GM12878 (cell line): Measurements from ENCODE around the gene OCA2. TPM values are rescaled to one million over a fixed set of nuclear protein-coding genes. Genes with fewer than 3 reads are reported as not detected.

Experiments
- ATAC-seq: fragments of 200-7000 bp; cut with Tn5 transposase; 3 replicates; pipeline ENCODE4 v1.9.1; 2020; ENCODE audit warnings: mild to moderate bottlenecking, moderate library complexity
- BruUV-seq: library from RNA; stranded (reverse); fragments of 400-500 nt; replicated peaks from 2 replicates; lab custom pipeline; 2021; lab: Mats Ljungman, UMichigan
- CTCF ChIA-PET: fragments of 300-600 bp; sonication (Branson Sonifier 250); formaldehyde crosslinking; extraction: SDS; loops from one replicate; lab custom pipeline; 2021; ENCODE audit warnings: inconsistent platforms; lab: Yijun Ruan, JAX
- POLR2A ChIA-PET: fragments of 350-600 bp; formaldehyde crosslinking; extraction: SDS; loops from one replicate; lab custom pipeline; 2021; ENCODE audit warnings: inconsistent platforms; lab: Charles Lee
- RAD21 ChIA-PET: fragments of 300-600 bp; sonication (Branson Sonifier 250); formaldehyde crosslinking; loops from one replicate; lab custom pipeline; 2023; ENCODE audit warnings: antibody characterized with exemption; ENCODE audit not compliant: unreplicated experiment; lab: Charles Lee
- SMC1A ChIA-PET: fragments of 300-600 bp; sonication (Branson Sonifier 250); formaldehyde crosslinking; loops from one replicate; lab custom pipeline; 2023; ENCODE audit not compliant: unreplicated experiment, uncharacterized antibody; lab: Charles Lee
- DNase-seq: peaks from one replicate; pipeline ENCODE4 v3.0.0-alpha.2; 2011; ENCODE audit warnings: low read depth, low spot score
- FAIRE-seq: peaks from 3 replicates; lab custom pipeline; 2011; peaks lifted over from hg19 to GRCh38; lab: Jason Lieb, UNC
- H2AFZ ChIP-seq: 2 replicates; pipeline ENCODE4 v1.6.0; 2011; ENCODE audit warnings: low read depth, low read length, control low read depth; ENCODE audit not compliant: control insufficient read depth
- H3K27ac ChIP-seq: 2 replicates; pipeline ENCODE4 v1.5.1; 2011; ENCODE audit warnings: control low read depth; ENCODE audit not compliant: control insufficient read depth, insufficient read depth
- H3K27me3 ChIP-seq, 2 experiments: replicated peaks in 1 of 2; 2 replicates each; pipeline versions ENCODE4 v1.6.0 to v1.6.1; 2011; ENCODE audit warnings: low read length in 1 of 2; ENCODE audit not compliant: control insufficient read depth in 2 of 2, insufficient read depth in 2 of 2
- H3K36me3 ChIP-seq, 2 experiments: 2 replicates each; pipeline ENCODE4 v1.5.1; 2011; ENCODE audit warnings: low read length in 1 of 2; ENCODE audit not compliant: control insufficient read depth in 2 of 2, insufficient read depth in 2 of 2
- H3K4me1 ChIP-seq: 2 replicates; pipeline ENCODE4 v1.6.1; 2011; ENCODE audit warnings: mild to moderate bottlenecking, low read length, moderate library complexity, mixed read lengths; ENCODE audit not compliant: control insufficient read depth, insufficient read depth
- H3K4me2 ChIP-seq: 2 replicates; pipeline ENCODE4 v1.6.0; 2011; ENCODE audit warnings: control low read depth; ENCODE audit not compliant: control insufficient read depth, insufficient read depth
- H3K4me3 ChIP-seq: fragments of 200-600 bp; sonication (generic); 2 replicates; pipeline ENCODE4 v1.5.1; 2016
- H3K79me2 ChIP-seq: 2 replicates; pipeline ENCODE4 v1.6.0; 2011; ENCODE audit warnings: low read length; ENCODE audit not compliant: control insufficient read depth, insufficient read depth
- H3K9ac ChIP-seq: 2 replicates; pipeline ENCODE4 v1.8.0; 2011; ENCODE audit warnings: low read length, control low read depth, mixed read lengths; ENCODE audit not compliant: control insufficient read depth, insufficient read depth
- H3K9me3 ChIP-seq: replicated peaks from 3 replicates; pipeline ENCODE4 v1.5.1; 2011; ENCODE audit warnings: mild to moderate bottlenecking, low read length; ENCODE audit not compliant: control insufficient read depth, insufficient read depth
- H4K20me1 ChIP-seq: 2 replicates; pipeline ENCODE4 v1.6.0; 2011; ENCODE audit not compliant: control insufficient read depth, insufficient read depth
- CTCF ChIP-seq, 3 experiments: IDR thresholded peaks in 2 of 3; conservative IDR thresholded peaks in 1 of 3; 2 replicates each; pipeline ENCODE4 v1.5.1; 2011; ENCODE audit warnings: low read depth in 3 of 3, low read length in 3 of 3, mild to moderate bottlenecking in 3 of 3, control low read depth in 2 of 3, moderate library complexity in 2 of 3, inconsistent platforms in 1 of 3, mixed read lengths in 1 of 3; ENCODE audit not compliant: control insufficient read depth in 2 of 3, insufficient read depth in 1 of 3; ENCODE audit errors: extremely low read depth in 1 of 3
- FOXK2 ChIP-seq: fragments of 450-650 bp; IDR thresholded peaks from 2 replicates; pipeline ENCODE4 v1.6.1; 2017; ENCODE audit warnings: mild to moderate bottlenecking, moderate library complexity
- IRF3 ChIP-seq: fragments of 450-650 bp; IDR thresholded peaks from 2 replicates; pipeline ENCODE4 v1.6.1; 2014; ENCODE audit warnings: mild to moderate bottlenecking
- KDM1A ChIP-seq: fragments of 200-600 bp; sonication (generic); IDR thresholded peaks from 2 replicates; pipeline ENCODE4 v1.6.1; 2016; ENCODE audit warnings: borderline replicate concordance
- RELB ChIP-seq: fragments of 450-650 bp; IDR thresholded peaks from 2 replicates; pipeline ENCODE4 v1.6.1; 2017; ENCODE audit warnings: low read depth, mild to moderate bottlenecking, moderate library complexity
- STAT3 ChIP-seq: IDR thresholded peaks from 2 replicates; pipeline ENCODE4 v1.6.1; 2011; ENCODE audit warnings: low read depth, low read length, improper control_type of control experiment
- WGBS: methylation state at CpG from one replicate; pipeline ENCODE4 v1.1.6; 2016; ENCODE audit warnings: low lambda C conversion rate; ENCODE audit not compliant: insufficient replicate concordance, insufficient coverage; ENCODE audit errors: missing lambda C conversion rate; 5-methylcytosine and 5-hydroxymethylcytosine counted together
- in situ Hi-C: fragments of 300-500 bp; cut with MboI; formaldehyde crosslinking; loops from 9 replicates; pipeline ENCODE4 v1.14.3; 2018; ENCODE audit warnings: mixed read lengths
- intact Hi-C: fragments of 100-400 bp; cut with micrococcal nuclease; formaldehyde crosslinking; loops from one replicate; pipeline ENCODE4 v1.14.2; 2022; ENCODE audit not compliant: unreplicated experiment
- polyA plus RNA-seq, 11 experiments: library from polyadenylated mRNA; depleted of rRNA in 4 of 11; unstranded in 6 of 11; stranded (reverse) in 5 of 11; fragments of >200 nt; fragmentation: Nextera tagmentation in 4 of 11; fragmentation: Illumina TruSeq in 1 of 11; extraction: Ambion mirVana in 4 of 11; extraction: Trizol in 1 of 11; gene quantifications; 1 replicate in 1 of 11; 2 replicates in 10 of 11; pipeline versions ENCODE4 v1.2.1 to v1.2.3, GENCODE V29; 2011 to 2016; ENCODE audit warnings: inconsistent platforms in 2 of 11, missing spikeins in 2 of 11, low read depth in 1 of 11
- total RNA-seq, 4 experiments: library from RNA; depleted of rRNA in 3 of 4; stranded (reverse); fragments of >200 nt in 3 of 4; fragmentation: Illumina TruSeq in 1 of 4; extraction: Trizol in 1 of 4; gene quantifications; 2 replicates each; pipeline versions ENCODE4 v1.2.1 to v1.2.3, GENCODE V29; 2013 to 2021

OCA2 gene
- total and polyA plus RNA-seq, 10 of the 15 experiments (the other 5 are each of a cell fraction or from before 2014, with no cell fraction given): 0.04 to 1.8 TPM; not detected in 8

- DNase-seq (no peak), FAIRE-seq (no peak), ATAC-seq (no peak)
- in situ Hi-C loops (no loop called here), intact Hi-C loops (no loop called here)
- H4K20me1 ChIP-seq: no peaks in the 10 kb centered on the region
- ChIA-PET POLR2A (no interaction called here), CTCF (interaction anchor here (1.2 kb wide), 1 partner anchor 238 kb away, joined by 3 read pairs; no protein-coding TSS in a partner anchor), SMC1A (interaction anchor here (1.1 kb wide), 1 partner anchor 38 kb away, joined by 3 read pairs; no protein-coding TSS in a partner anchor), RAD21 (no interaction called here)
- BruUV-seq: no TSS peak
- no peak overlapping the region for H2AFZ ChIP-seq
- no peak overlapping the region for H3K27ac ChIP-seq
- H3K4me2 ChIP-seq: no peak overlapping the region
- H3K4me1 ChIP-seq: no peaks in the 10 kb centered on the region
- H3K36me3 ChIP-seq: no peaks in the 10 kb centered on the region
- H3K9ac ChIP-seq: no peak overlapping the region
- H3K79me2 ChIP-seq: no peaks in the 10 kb centered on the region
- H3K27me3 ChIP-seq: no peaks in the 10 kb centered on the region
- H3K9me3 ChIP-seq: no peaks in the 10 kb centered on the region; the same call in 2 of the 3 replicates
- H3K4me3 ChIP-seq: no peak overlapping the region
- 33% methylated on average over 17 of the region's 17 CpGs for WGBS
- TF ChIP-seq IRF3 (no peak), RELB (no peak), KDM1A (no peak), CTCF (IDR thresholded peaks at IDR 0.05 in 2 of 3, conservative IDR thresholded peaks at IDR 0.05 in 1 of 3; ENCODE audit: control insufficient read depth in 2 of 3, extremely low read depth in 1 of 3, insufficient read depth in 1 of 3, low read depth in 3 of 3, low read length in 3 of 3) (peak in 1 of 3 experiments; percentile 11; a peak in 1 of 6 replicates), STAT3 (no peak), FOXK2 (no peak)
Observed at GRCh38 chr15:28021281-28022039, 77.7 kb downstream of the OCA2 start.
